ENCODE results near the gene TMEM186. TPM values are rescaled to one million over a fixed set of nuclear protein-coding genes. Genes with fewer than 3 reads are reported as not detected.

TMEM186 gene
- total and polyA plus RNA-seq, 2 of the 8 experiments (the other 6 are each of a cell fraction or from before 2014, with no cell fraction given) = 13.1 TPM

GRCh38 chr16:8760021-8760420 is 37.4 kb downstream of the TMEM186 start:
- H4K5ac ChIP-seq (ENCODE audit: insufficient read length, low read depth, low read length) = no peak overlapping the region
- H3K9me3 ChIP-seq (ENCODE audit: insufficient read depth in 2 of 2, low read depth in 1 of 2, low read length in 1 of 2) = no peaks in the 10 kb centered on the region
- H2AK5ac ChIP-seq (ENCODE audit: low read depth, low read length) = no peak overlapping the region
- no peak for DNase-seq (ENCODE audit: low read depth in 1 of 2, low spot score in 2 of 2)
- H3K18ac ChIP-seq (ENCODE audit: extremely low read depth, low read length) = no peak overlapping the region
- H3K4me1 ChIP-seq (replicated peaks in 1 of 4; ENCODE audit: control insufficient read depth in 3 of 4, insufficient read depth in 4 of 4, low read length in 3 of 4) = peaks cover 0 to 11% (median 5%) of the 10 kb centered on the region in 4 experiments; a peak in 4 of 7 replicates
- H3K36me3 ChIP-seq (ENCODE audit: control insufficient read depth in 2 of 4, insufficient read depth in 4 of 4, low read length in 3 of 4) = no peaks in the 10 kb centered on the region; a peak in 1 of 8 replicates
- H3K79me2 ChIP-seq (ENCODE audit: control insufficient read depth in 1 of 2, insufficient read depth in 2 of 2, low read length in 2 of 2) = no peaks in the 10 kb centered on the region; a peak in 1 of 4 replicates
- POLR2A ChIA-PET (ENCODE audit: partially characterized antibody) = no interaction called here
- no peak overlapping the region for H4K8ac ChIP-seq (ENCODE audit: extremely low read depth, insufficient read depth, low read length)
- H3K23ac ChIP-seq (ENCODE audit: insufficient read length) = no peak overlapping the region
- no peaks in the 10 kb centered on the region for H4K20me1 ChIP-seq (replicated peaks in 1 of 2; ENCODE audit: control insufficient read depth in 1 of 2, insufficient read depth in 2 of 2, low read length in 2 of 2)
- H3K4ac ChIP-seq (replicated peaks; ENCODE audit: insufficient read length, low read depth, low read length) = no peak overlapping the region
- no peak overlapping the region for H2BK120ac ChIP-seq (replicated peaks; ENCODE audit: low read depth, low read length)
- no peaks in the 10 kb centered on the region for H3K79me1 ChIP-seq (ENCODE audit: low read depth, low read length)
- no peak overlapping the region for H3K9ac ChIP-seq (replicated peaks in 1 of 4; ENCODE audit: extremely low read depth in 1 of 4, low read depth in 3 of 4, low read length in 3 of 4)
- no peak overlapping the region for H3K56ac ChIP-seq (replicated peaks; ENCODE audit: insufficient read length, low read depth, low read length)
- CTCF ChIA-PET (ENCODE audit: partially characterized antibody) = interaction anchor here (0.7 to 1.7 kb wide), 3 partner anchors 9 to 37 kb away, joined by 3 to 8 read pairs (median 4); no protein-coding TSS in a partner anchor
- no peak overlapping the region for H2AFZ ChIP-seq (ENCODE audit: low read length)
- H4K91ac ChIP-seq (replicated peaks; ENCODE audit: insufficient read length, low read length) = no peak overlapping the region
- no peak overlapping the region for H2BK15ac ChIP-seq (ENCODE audit: low read length)
- no peak overlapping the region for H2BK20ac ChIP-seq (ENCODE audit: low read length)
- H3K23me2 ChIP-seq (ENCODE audit: low read depth, low read length) = no peaks in the 10 kb centered on the region
- H2BK12ac ChIP-seq (ENCODE audit: low read depth, low read length) = no peak overlapping the region
- no peak overlapping the region for H3K14ac ChIP-seq (ENCODE audit: insufficient read length)
- no peak for FAIRE-seq
- 86% methylated on average over 10 of the region's 10 CpGs; no CpG with 5 or more reads in 1 of the 2 experiments for WGBS, 2 experiments (ENCODE audit: extremely low coverage in 1 of 2, insufficient coverage in 1 of 2, insufficient read length in 1 of 2, insufficient replicate concordance in 2 of 2, low coverage in 1 of 2, low lambda C conversion rate in 2 of 2, missing lambda C conversion rate in 1 of 2)
- no peak overlapping the region for H3K4me2 ChIP-seq (ENCODE audit: insufficient read depth in 1 of 2, low read depth in 2 of 2, low read length in 2 of 2)
- no peak overlapping the region for H2BK5ac ChIP-seq (ENCODE audit: low read depth, low read length)
- H3K27me3 ChIP-seq (replicated peaks in 1 of 4; ENCODE audit: control insufficient read depth in 3 of 4, extremely low read depth in 1 of 4, insufficient read depth in 3 of 4, low read length in 3 of 4) = no peaks in the 10 kb centered on the region
- H3K27ac ChIP-seq (ENCODE audit: low read depth, low read length) = no peak overlapping the region
- H3K4me3 ChIP-seq (ENCODE audit: extremely low read depth in 1 of 4, insufficient read depth in 2 of 4, low read depth in 3 of 4, low read length in 4 of 4) = no peak overlapping the region
- no peak for TF ChIP-seq MAFK (IDR thresholded peaks at IDR 0.05; ENCODE audit: low read depth, low read length)
- TF ChIP-seq ZNF274 (IDR thresholded peaks at IDR 0.05; ENCODE audit: borderline replicate concordance, extremely low read depth, low read length) = no peak
- no peak for TF ChIP-seq CTCF (IDR thresholded peaks at IDR 0.05; ENCODE audit: control extremely low read depth in 1 of 3, insufficient read depth in 1 of 3, low read depth in 1 of 3, low read length in 3 of 3)
- TF ChIP-seq RXRA (IDR thresholded peaks at IDR 0.05; ENCODE audit: insufficient read depth, low read depth, low read length) = no peak
- TF ChIP-seq NRF1 (IDR thresholded peaks at IDR 0.05; ENCODE audit: low read depth, low read length) = no peak
- TF ChIP-seq TBP (IDR thresholded peaks at IDR 0.05; ENCODE audit: low read depth, low read length) = no peak
- no peak for TF ChIP-seq JUN (IDR thresholded peaks at IDR 0.05; ENCODE audit: low read depth, low read length)
- TF ChIP-seq KDM4A (IDR thresholded peaks at IDR 0.05; ENCODE audit: low read depth, low read length, severe bottlenecking) = no peak
- TF ChIP-seq CHD2 (IDR thresholded peaks at IDR 0.05; ENCODE audit: low read length) = no peak
- TF ChIP-seq SUZ12 (IDR thresholded peaks at IDR 0.05; ENCODE audit: low read length) = no peak
- no peak for TF ChIP-seq YY1 (IDR thresholded peaks at IDR 0.05; ENCODE audit: low read depth, low read length)

All from H1 (cell line).